Measurements from ENCODE around the gene SEC24D.

GRCh38 chr4:118760493-118760892, 75.4 kb downstream of the SEC24D start:
- no peak for TF ChIP-seq POLR2A (IDR thresholded peaks at IDR 0.05; ENCODE audit: low read depth, low read length)
- TF ChIP-seq POLR2AphosphoS5 (IDR thresholded peaks at IDR 0.05; ENCODE audit: low read depth, low read length), result no peak
- no peak for TF ChIP-seq TAF1 (IDR thresholded peaks at IDR 0.05; ENCODE audit: borderline replicate concordance, low read depth, low read length)

Measured in GM12892 (cell line).